ENCODE results near the gene SEC16A.

The SEC16A gene

GRCh38 chr9:136431782-136432350 is 51.0 kb downstream of the SEC16A start:
- TF ChIP-seq TAF1 (IDR thresholded peaks at IDR 0.05; ENCODE audit: borderline replicate concordance, insufficient read depth, low read length) = no peak
- TF ChIP-seq SIN3A (IDR thresholded peaks at IDR 0.05; ENCODE audit: borderline replicate concordance, insufficient read depth, low read length) = no peak
- TF ChIP-seq REST (IDR thresholded peaks at IDR 0.05; ENCODE audit: insufficient read depth in 1 of 2, low read depth in 2 of 2, low read length in 2 of 2) = no peak
- no peak for TF ChIP-seq FOXP2 (optimal IDR thresholded peaks at IDR 0.05; ENCODE audit: borderline replicate concordance, extremely low read depth, extremely low read length, insufficient read depth)
- TF ChIP-seq POLR2AphosphoS5 (IDR thresholded peaks at IDR 0.05; ENCODE audit: low read depth, low read length) = no peak

GRCh38 chr9:136430588-136431234 is 52.1 kb downstream of the SEC16A start:
- no peak for TF ChIP-seq REST (IDR thresholded peaks at IDR 0.05; ENCODE audit: insufficient read depth in 1 of 2, low read depth in 2 of 2, low read length in 2 of 2)
- no peak for TF ChIP-seq TAF1 (IDR thresholded peaks at IDR 0.05; ENCODE audit: borderline replicate concordance, insufficient read depth, low read length)
- no peak for TF ChIP-seq POLR2AphosphoS5 (IDR thresholded peaks at IDR 0.05; ENCODE audit: low read depth, low read length)
- TF ChIP-seq SIN3A (IDR thresholded peaks at IDR 0.05; ENCODE audit: borderline replicate concordance, insufficient read depth, low read length) = no peak
- TF ChIP-seq FOXP2 (optimal IDR thresholded peaks at IDR 0.05; ENCODE audit: borderline replicate concordance, extremely low read depth, extremely low read length, insufficient read depth) = no peak

- TF ChIP-seq FOXP2 (optimal IDR thresholded peaks at IDR 0.05; ENCODE audit: borderline replicate concordance, extremely low read depth, extremely low read length, insufficient read depth) = no peak
- TF ChIP-seq POLR2AphosphoS5 (IDR thresholded peaks at IDR 0.05; ENCODE audit: low read depth, low read length) = no peak
- no peak for TF ChIP-seq REST (IDR thresholded peaks at IDR 0.05; ENCODE audit: insufficient read depth in 1 of 2, low read depth in 2 of 2, low read length in 2 of 2)
Observed at GRCh38 chr9:136429683-136430491, 53.0 kb downstream of the SEC16A start.

- TF ChIP-seq POLR2AphosphoS5 (IDR thresholded peaks at IDR 0.05; ENCODE audit: low read depth, low read length) (no peak), TAF1 (IDR thresholded peaks at IDR 0.05; ENCODE audit: borderline replicate concordance, insufficient read depth, low read length) (no peak), FOXP2 (optimal IDR thresholded peaks at IDR 0.05; ENCODE audit: borderline replicate concordance, extremely low read depth, extremely low read length, insufficient read depth) (no peak), REST (IDR thresholded peaks at IDR 0.05; ENCODE audit: insufficient read depth in 1 of 2, low read depth in 2 of 2, low read length in 2 of 2) (no peak), SIN3A (IDR thresholded peaks at IDR 0.05; ENCODE audit: borderline replicate concordance, insufficient read depth, low read length) (no peak)
Observed at GRCh38 chr9:136429075-136429628, 53.7 kb downstream of the SEC16A start.

All from PFSK-1 (cell line).